NCI-H1092 (cell line): Measurements from ENCODE around the gene KCNA10.

Experiments
- DNase-seq: peaks from one replicate; lab custom pipeline; 2025; lab: John Stamatoyannopoulos, UW

Gene KCNA10

GRCh38 chr1:110477967-110478640, 40.9 kb downstream of the KCNA10 start:
- no peak for DNase-seq

- no peak for DNase-seq
Measured at GRCh38 chr1:110477445-110477957, 41.5 kb downstream of the KCNA10 start.

- DNase-seq: no peak
Measured at GRCh38 chr1:110477041-110477440, 41.9 kb downstream of the KCNA10 start.

GRCh38 chr1:110476028-110476765, 42.8 kb downstream of the KCNA10 start:
- no peak for DNase-seq

- DNase-seq: no peak
Measured at GRCh38 chr1:110475362-110476027, 43.5 kb downstream of the KCNA10 start.

GRCh38 chr1:110474444-110474843, 44.5 kb downstream of the KCNA10 start:
- DNase-seq: no peak

- no peak for DNase-seq
Measured at GRCh38 chr1:110472546-110472945, 46.4 kb downstream of the KCNA10 start.

- no peak for DNase-seq
Measured at GRCh38 chr1:110471131-110471530, 47.8 kb downstream of the KCNA10 start.
